GM10266 (cell line): ENCODE results near the gene COPB2.
"Not testable (repeated sequence)": the region's sequence is repeated elsewhere in the genome, so short reads cannot be mapped to it uniquely, and the experiment has no call there.

Experiments used
- DNase-seq: peaks from one replicate; pipeline ENCODE4 v3.0.0; 2012; ENCODE audit errors: extremely low spot score
- CTCF ChIP-seq: IDR thresholded peaks from 2 replicates; pipeline ENCODE4 v1.5.1; 2012; ENCODE audit warnings: mild to moderate bottlenecking, low read depth; ENCODE audit not compliant: control insufficient read depth, insufficient read depth; ENCODE audit errors: missing control alignments

COPB2 gene

GRCh38 chr3:139340784-139341183 is 48.7 kb downstream of the COPB2 start:
- TF ChIP-seq CTCF: no peak
- DNase-seq: no peak

GRCh38 chr3:139339219-139339906 is 50.1 kb downstream of the COPB2 start:
- DNase-seq: no peak
- TF ChIP-seq CTCF: no peak

- no peak for DNase-seq
- no peak for TF ChIP-seq CTCF
Observed at GRCh38 chr3:139338405-139338804, 51.0 kb downstream of the COPB2 start.

GRCh38 chr3:139334675-139335074 is 54.8 kb downstream of the COPB2 start:
- not testable (repeated sequence) for DNase-seq

- TF ChIP-seq CTCF: no peak
- no peak for DNase-seq
Observed at GRCh38 chr3:139332092-139332491, 57.4 kb downstream of the COPB2 start.

GRCh38 chr3:139329364-139329850 is 60.0 kb downstream of the COPB2 start:
- DNase-seq: peak; percentile 81
- TF ChIP-seq CTCF: peak; percentile 99

GRCh38 chr3:139328356-139328755 is 61.1 kb downstream of the COPB2 start:
- TF ChIP-seq CTCF: no peak

GRCh38 chr3:139327861-139328260 is 61.6 kb downstream of the COPB2 start:
- TF ChIP-seq CTCF: no peak

More at GRCh38 chr3:139328356-139328755, 61.1 kb downstream of the COPB2 start:
- DNase-seq: no peak

More at GRCh38 chr3:139327861-139328260, 61.6 kb downstream of the COPB2 start:
- DNase-seq: no peak
